HCT116 (cell line): Measurements from ENCODE around the gene GNPTG. TPM values are rescaled to one million over a fixed set of nuclear protein-coding genes. Genes with fewer than 3 reads are reported as not detected.
A peak's percentile ranks its signal among the peaks of the same experiment; 100 is the strongest.

Experiments
- ATAC-seq: fragments of 200-7000 bp; cut with Tn5 transposase; 2 replicates; pipeline ENCODE4 v1.9.1; 2020; ENCODE audit warnings: mild to moderate bottlenecking, moderate library complexity
- BruUV-seq: library from RNA; stranded (reverse); fragments of 400-500 nt; replicated peaks from 2 replicates; lab custom pipeline; 2021; lab: Mats Ljungman, UMichigan
- CTCF ChIA-PET: fragments of 300-600 bp; sonication (Branson Sonifier 250); formaldehyde crosslinking; loops from one replicate; lab custom pipeline; 2021; ENCODE audit warnings: antibody characterized with exemption; lab: Charles Lee
- POLR2A ChIA-PET: fragments of 300-600, 350-600 bp; sonication (Branson Sonifier 250); formaldehyde crosslinking; loops from one replicate; lab custom pipeline; 2021; ENCODE audit warnings: antibody characterized with exemption; lab: Charles Lee
- RAD21 ChIA-PET, 2 experiments: fragments of 300-600 bp; sonication (Branson Sonifier 250); formaldehyde crosslinking; loops; one replicate each; lab custom pipeline; 2023; ENCODE audit warnings: low total read pairs in 2 of 2; ENCODE audit not compliant: uncharacterized antibody in 2 of 2, unreplicated experiment in 2 of 2, low non-redundant PET in 1 of 2; lab: Charles Lee
- DNase-seq: peaks from one replicate; pipeline ENCODE4 v3.0.0-alpha.2; 2010; ENCODE audit warnings: low read depth, low spot score
- H2AFZ ChIP-seq: fragments of 200-600 bp; shearing (Covaris generic), sonication (generic); 2 replicates; pipeline ENCODE4 v1.6.1; 2017; ENCODE audit warnings: low read depth, mixed run types, mixed read lengths, antibody characterized with exemption, low read length; ENCODE audit not compliant: poor library complexity, severe bottlenecking
- H3K27ac ChIP-seq: 2 replicates; pipeline ENCODE4 v1.5.1; 2012; ENCODE audit warnings: low read depth, low read length
- H3K27me3 ChIP-seq: fragments of 200-600 bp; sonication (generic); 2 replicates; pipeline ENCODE4 v1.6.1; 2016; ENCODE audit warnings: mixed run types, low read length, mixed read lengths; ENCODE audit not compliant: insufficient read depth
- H3K36me3 ChIP-seq, 2 experiments: fragments of 200-500 bp in 1 of 2; fragments of 200-600 bp in 1 of 2; sonication (Bioruptor generic) in 1 of 2; sonication (generic) in 1 of 2; 2 replicates each; pipeline versions ENCODE4 v1.5.1 to v1.6.1; 2014 to 2016; ENCODE audit warnings: low read length in 2 of 2, inconsistent platforms in 1 of 2, mixed read lengths in 1 of 2, mixed run types in 1 of 2; ENCODE audit not compliant: insufficient read depth in 2 of 2, control insufficient read depth in 1 of 2
- H3K4me1 ChIP-seq, 2 experiments: fragments of 200-600 bp in 1 of 2; sonication (generic) in 1 of 2; 2 replicates each; pipeline versions ENCODE4 v1.5.1 to v1.6.1; 2012 to 2017; ENCODE audit warnings: low read length in 2 of 2, inconsistent platforms in 1 of 2, mild to moderate bottlenecking in 1 of 2, mixed read lengths in 1 of 2, mixed run types in 1 of 2, moderate library complexity in 1 of 2; ENCODE audit not compliant: insufficient read depth in 2 of 2, control insufficient read depth in 1 of 2
- H3K4me2 ChIP-seq: fragments of 200-600 bp; sonication (generic); 2 replicates; pipeline ENCODE4 v1.6.1; 2017; ENCODE audit warnings: mixed run types, low read length, mixed read lengths
- H3K4me3 ChIP-seq, 2 experiments: fragments of 200-600 bp in 1 of 2; sonication (generic) in 1 of 2; replicated peaks in 1 of 2; 2 replicates each; pipeline ENCODE4 v1.5.1; 2011 to 2016; ENCODE audit warnings: low read length in 2 of 2, control low read depth in 1 of 2, low read depth in 1 of 2, mild to moderate bottlenecking in 1 of 2, mixed read lengths in 1 of 2, mixed run types in 1 of 2
- H3K79me2 ChIP-seq: fragments of 200-600 bp; sonication (generic); 2 replicates; pipeline ENCODE4 v1.6.1; 2017; ENCODE audit warnings: mild to moderate bottlenecking, mixed run types, low read length, moderate library complexity, mixed read lengths; ENCODE audit not compliant: insufficient read depth
- H3K9ac ChIP-seq: fragments of 200-600 bp; sonication (generic); 2 replicates; pipeline ENCODE4 v1.6.1; 2016; ENCODE audit warnings: low read length, mixed read lengths
- H3K9me2 ChIP-seq: fragments of 200-600 bp; sonication (generic), shearing (Covaris generic); 2 replicates; pipeline ENCODE4 v1.6.1; 2017; ENCODE audit warnings: mixed run types, mild to moderate bottlenecking, moderate library complexity; ENCODE audit not compliant: insufficient read depth
- H3K9me3 ChIP-seq, 2 experiments: fragments of 200-500 bp in 1 of 2; fragments of 200-600 bp in 1 of 2; sonication (Bioruptor generic) in 1 of 2; sonication (generic) in 1 of 2; 2 replicates each; pipeline ENCODE4 v1.6.1; 2014 to 2017; ENCODE audit warnings: low read length in 2 of 2, mixed read lengths in 2 of 2, inconsistent platforms in 1 of 2, low read depth in 1 of 2, mild to moderate bottlenecking in 1 of 2, mixed run types in 1 of 2, moderate library complexity in 1 of 2; ENCODE audit not compliant: control insufficient read depth in 1 of 2, insufficient read depth in 1 of 2
- H4K20me1 ChIP-seq: fragments of 200-600 bp; sonication (generic), shearing (Covaris generic); 2 replicates; pipeline ENCODE4 v1.6.1; 2017; ENCODE audit warnings: mixed run types, mild to moderate bottlenecking, moderate library complexity; ENCODE audit not compliant: insufficient read depth
- EGR1 ChIP-seq: IDR thresholded peaks from 2 replicates; pipeline ENCODE4 v1.6.1; 2012; ENCODE audit warnings: low read depth
- EZH2 ChIP-seq: fragments of 200-600 bp; sonication (generic); IDR thresholded peaks from 2 replicates; pipeline ENCODE4 v1.6.1; 2017; ENCODE audit warnings: antibody characterized with exemption, mixed run types
- EZH2phosphoT487 ChIP-seq: fragments of 200-600 bp; IDR thresholded peaks from 2 replicates; pipeline ENCODE4 v1.6.1; 2018; ENCODE audit warnings: antibody characterized with exemption, borderline replicate concordance
- JUND ChIP-seq: IDR thresholded peaks from 2 replicates; pipeline ENCODE4 v1.6.1; 2012
- SIN3A ChIP-seq: IDR thresholded peaks from 2 replicates; pipeline ENCODE4 v1.6.1; 2012; ENCODE audit warnings: low read depth
- SP1 ChIP-seq: IDR thresholded peaks from 2 replicates; pipeline ENCODE4 v1.6.1; 2012; ENCODE audit warnings: low read depth
- ZFX ChIP-seq: fragments of 450-650 bp; IDR thresholded peaks from 2 replicates; pipeline ENCODE4 v1.6.1; 2017
- intact Hi-C: fragments of 100-400 bp; cut with micrococcal nuclease; formaldehyde crosslinking; loops from 2 replicates; pipeline ENCODE4 v1.10.0; 2022
- total RNA-seq: library from RNA; stranded (reverse); gene quantifications from one replicate; pipeline ENCODE4 v1.2.1, GENCODE V29; 2021; ENCODE audit not compliant: unreplicated experiment
- TF ChIP-seq, protein P1 (sequence below): IDR thresholded peaks from 2 replicates; pipeline ENCODE4 v1.6.1; 2012; ENCODE audit warnings: low read depth

The GNPTG gene
- total RNA-seq, 1 experiment from 2014 or later: 35.2 TPM

GRCh38 chr16:1349351-1349750 is 2.4 kb upstream of the GNPTG start:
- intact Hi-C loops: no loop called here
- no peak for DNase-seq
- POLR2A ChIA-PET: no interaction called here
- no peak for TF ChIP-seq ZFX
- no peak for TF ChIP-seq EZH2phosphoT487
- TF ChIP-seq EGR1: no peak
- TF ChIP-seq EZH2: no peak
- TF ChIP-seq, protein P1, sequence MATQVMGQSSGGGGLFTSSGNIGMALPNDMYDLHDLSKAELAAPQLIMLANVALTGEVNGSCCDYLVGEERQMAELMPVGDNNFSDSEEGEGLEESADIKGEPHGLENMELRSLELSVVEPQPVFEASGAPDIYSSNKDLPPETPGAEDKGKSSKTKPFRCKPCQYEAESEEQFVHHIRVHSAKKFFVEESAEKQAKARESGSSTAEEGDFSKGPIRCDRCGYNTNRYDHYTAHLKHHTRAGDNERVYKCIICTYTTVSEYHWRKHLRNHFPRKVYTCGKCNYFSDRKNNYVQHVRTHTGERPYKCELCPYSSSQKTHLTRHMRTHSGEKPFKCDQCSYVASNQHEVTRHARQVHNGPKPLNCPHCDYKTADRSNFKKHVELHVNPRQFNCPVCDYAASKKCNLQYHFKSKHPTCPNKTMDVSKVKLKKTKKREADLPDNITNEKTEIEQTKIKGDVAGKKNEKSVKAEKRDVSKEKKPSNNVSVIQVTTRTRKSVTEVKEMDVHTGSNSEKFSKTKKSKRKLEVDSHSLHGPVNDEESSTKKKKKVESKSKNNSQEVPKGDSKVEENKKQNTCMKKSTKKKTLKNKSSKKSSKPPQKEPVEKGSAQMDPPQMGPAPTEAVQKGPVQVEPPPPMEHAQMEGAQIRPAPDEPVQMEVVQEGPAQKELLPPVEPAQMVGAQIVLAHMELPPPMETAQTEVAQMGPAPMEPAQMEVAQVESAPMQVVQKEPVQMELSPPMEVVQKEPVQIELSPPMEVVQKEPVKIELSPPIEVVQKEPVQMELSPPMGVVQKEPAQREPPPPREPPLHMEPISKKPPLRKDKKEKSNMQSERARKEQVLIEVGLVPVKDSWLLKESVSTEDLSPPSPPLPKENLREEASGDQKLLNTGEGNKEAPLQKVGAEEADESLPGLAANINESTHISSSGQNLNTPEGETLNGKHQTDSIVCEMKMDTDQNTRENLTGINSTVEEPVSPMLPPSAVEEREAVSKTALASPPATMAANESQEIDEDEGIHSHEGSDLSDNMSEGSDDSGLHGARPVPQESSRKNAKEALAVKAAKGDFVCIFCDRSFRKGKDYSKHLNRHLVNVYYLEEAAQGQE: no peak
- TF ChIP-seq SIN3A: no peak
- TF ChIP-seq, all 23 proteins: peak for 0
- Histone ChIP-seq H3K9me3 (no peaks in the 10 kb centered on the region), H3K27ac (no peak overlapping the region), H3K4me3 (no peak overlapping the region), H3K27me3 (no peaks in the 10 kb centered on the region), H3K4me1 (peaks cover 14 to 19% of the 10 kb centered on the region in 2 experiments), H3K36me3 (peaks cover 0 to 9% of the 10 kb centered on the region in 2 experiments; a peak in 1 of 4 replicates), H2AFZ (no peak overlapping the region), H3K79me2 (peaks cover 42% of the 10 kb centered on the region), H3K9me2 (no peaks in the 10 kb centered on the region), H3K4me2 (no peak overlapping the region), H4K20me1 (no peaks in the 10 kb centered on the region), H3K9ac (no peak overlapping the region)
- CTCF ChIA-PET: no interaction called here
- no peak for ATAC-seq
- TSS peak; percentile 60 for BruUV-seq
- RAD21 ChIA-PET: no interaction called here

- Histone ChIP-seq H3K4me1 (peaks cover 14 to 19% of the 10 kb centered on the region in 2 experiments), H3K27ac (no peak overlapping the region), H3K36me3 (peaks cover 0 to 9% of the 10 kb centered on the region in 2 experiments; a peak in 1 of 4 replicates), H4K20me1 (no peaks in the 10 kb centered on the region), H2AFZ (no peak overlapping the region), H3K4me3 (no peak overlapping the region), H3K79me2 (peaks cover 48% of the 10 kb centered on the region), H3K9me2 (no peaks in the 10 kb centered on the region), H3K27me3 (no peaks in the 10 kb centered on the region), H3K9ac (no peak overlapping the region), H3K9me3 (no peaks in the 10 kb centered on the region), H3K4me2 (peak overlapping the region; percentile 78; the same call in 1 of the 2 replicates)
- CTCF ChIA-PET: no interaction called here
- RAD21 ChIA-PET: no interaction called here
- intact Hi-C loops: no loop called here
- DNase-seq: no peak
- TF ChIP-seq JUND (no peak), ZFX (no peak), SP1 (no peak)
- TF ChIP-seq, protein P1: no peak
- POLR2A ChIA-PET: no interaction called here
- ATAC-seq: no peak
- no TSS peak for BruUV-seq
These were observed 1.8 kb upstream of the GNPTG start for GRCh38 chr16:1349951-1350350.
